ENCODE results near the gene GNAS.

DNA sequence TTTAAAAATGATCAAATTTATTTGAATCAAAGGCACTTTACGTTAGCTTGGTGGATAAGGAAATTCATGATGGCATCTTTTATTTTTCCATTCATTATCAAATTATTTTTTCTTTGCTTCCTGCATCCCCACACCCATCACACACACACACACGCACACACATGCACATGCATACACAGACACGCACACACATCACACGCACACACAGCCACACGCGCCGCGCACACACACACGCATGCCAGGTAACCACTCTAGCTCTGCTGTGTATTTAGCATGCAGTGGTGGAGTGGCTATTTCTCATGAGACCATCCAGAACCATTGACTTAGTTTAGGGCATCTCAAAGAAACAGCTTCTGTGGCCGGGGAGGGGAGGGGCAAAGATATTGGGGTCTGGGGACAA is 47.0 kb downstream of the GNAS start:
- 0 out of 2 replicates have a peak, but pooled peaks have one; percentile 49 for TF ChIP-seq POLR2AphosphoS5 (IDR thresholded peaks at IDR 0.05; ENCODE audit: low read depth, low read length)
- TF ChIP-seq POLR2A (IDR thresholded peaks at IDR 0.05; ENCODE audit: low read depth, low read length) = peak; percentile 19; the same call in 1 of the 2 replicates
- no peak for TF ChIP-seq SPI1 (IDR thresholded peaks at IDR 0.05; ENCODE audit: low read depth, low read length)
- no peak for TF ChIP-seq PAX5 (IDR thresholded peaks at IDR 0.05; ENCODE audit: insufficient read depth, low read length, severe bottlenecking)
- no peak for TF ChIP-seq TAF1 (IDR thresholded peaks at IDR 0.05; ENCODE audit: low read depth, low read length)
- no peak for TF ChIP-seq POU2F2 (IDR thresholded peaks at IDR 0.05; ENCODE audit: low read depth, low read length)

Data from GM12891 (cell line).